A549 (cell line): ENCODE data around the gene TMEM86B. TPM values are rescaled to one million over a fixed set of nuclear protein-coding genes. Genes with fewer than 3 reads are reported as not detected.
A peak's percentile ranks its signal among the peaks of the same experiment; 100 is the strongest.

Source experiments
- ATAC-seq, 2 experiments: fragments of 200-7000 bp in 1 of 2; fragments of >200 bp in 1 of 2; cut with Nextera tagmentation in 1 of 2; cut with Tn5 transposase in 1 of 2; 3 replicates each; pipeline versions ENCODE4 v1.8.0 to v1.9.1; 2018 to 2020; ENCODE audit warnings: mild to moderate bottlenecking in 1 of 2, moderate library complexity in 1 of 2
- CTCF ChIA-PET: fragments of 300-600 bp; sonication (Branson Sonifier 250); formaldehyde crosslinking; extraction: SDS; loops from one replicate; lab custom pipeline; 2021; ENCODE audit warnings: antibody characterized with exemption, inconsistent platforms; lab: Yijun Ruan, JAX
- POLR2A ChIA-PET: fragments of 350-600 bp; formaldehyde crosslinking; extraction: SDS; loops from one replicate; lab custom pipeline; 2021; ENCODE audit warnings: antibody characterized with exemption, inconsistent platforms; lab: Yijun Ruan, JAX
- DNase-seq, 2 experiments: peaks; one replicate each; pipeline versions ENCODE4 v3.0.0 to v3.0.0-alpha.2; 2011 to 2016; ENCODE audit warnings: low read depth in 1 of 2, low spot score in 1 of 2
- FAIRE-seq: peaks from 2 replicates; lab custom pipeline; 2011; peaks lifted over from hg19 to GRCh38; lab: Jason Lieb, UNC
- H3K27ac ChIP-seq, 2 experiments: fragments of >200 bp; sonication (Bioruptor Twin); formaldehyde crosslinking; 3 replicates each; pipeline ENCODE4 v1.5.1; 2016 to 2017
- H3K4me1 ChIP-seq: fragments of >200 bp; sonication (Bioruptor Twin); formaldehyde crosslinking; 3 replicates; pipeline ENCODE4 v1.6.1; 2016
- H3K4me2 ChIP-seq: fragments of >200 bp; sonication (Bioruptor Twin); formaldehyde crosslinking; 3 replicates; pipeline ENCODE4 v1.6.1; 2016
- H3K4me3 ChIP-seq: fragments of >200 bp; sonication (Bioruptor Twin); formaldehyde crosslinking; 3 replicates; pipeline ENCODE4 v1.5.1; 2016
- H3K9me3 ChIP-seq: fragments of >200 bp; sonication (Bioruptor Twin); formaldehyde crosslinking; 3 replicates; pipeline ENCODE4 v1.6.1; 2016
- ATOH8 ChIP-seq: fragments of 250-450 bp; sonication (Bioruptor Pico); IDR thresholded peaks from 2 replicates; pipeline ENCODE4 v1.5.0; 2020; ENCODE audit warnings: low read depth, mild to moderate bottlenecking, moderate library complexity
- BCL3 ChIP-seq: fragments of >200 bp; sonication (Bioruptor Twin); formaldehyde crosslinking; IDR thresholded peaks from 3 replicates; pipeline ENCODE4 v1.6.1; 2016
- CHD4 ChIP-seq: fragments of 200-600 bp; sonication (generic); IDR thresholded peaks from 2 replicates; pipeline ENCODE4 v1.6.1; 2016; ENCODE audit warnings: antibody characterized with exemption, mild to moderate bottlenecking, borderline replicate concordance
- EHF ChIP-seq: fragments of 250-450 bp; sonication (Bioruptor Pico); IDR thresholded peaks from 2 replicates; pipeline ENCODE4 v1.5.0; 2020; ENCODE audit warnings: mild to moderate bottlenecking
- FOSB ChIP-seq: fragments of 250-450 bp; sonication (Bioruptor Pico); IDR thresholded peaks from 2 replicates; pipeline ENCODE4 v1.5.0; 2020; ENCODE audit warnings: mild to moderate bottlenecking, moderate library complexity
- HOXA7 ChIP-seq: fragments of 250-450 bp; sonication (Bioruptor Pico); IDR thresholded peaks from 2 replicates; pipeline ENCODE4 v1.5.0; 2020; ENCODE audit warnings: mild to moderate bottlenecking, moderate library complexity
- JUN ChIP-seq, 2 experiments: fragments of >200 bp; sonication (Bioruptor Twin); formaldehyde crosslinking; IDR thresholded peaks; 2 replicates in 1 of 2; 3 replicates in 1 of 2; pipeline ENCODE4 v1.6.1; 2016 to 2017
- NFE2L2 ChIP-seq: fragments of 150-350 bp; conservative IDR thresholded peaks from 2 replicates; pipeline ENCODE4 v1.6.1; 2014; ENCODE audit warnings: low read length
- PHF8 ChIP-seq: fragments of 200-600 bp; sonication (generic); IDR thresholded peaks from 2 replicates; pipeline ENCODE4 v1.6.1; 2016; ENCODE audit warnings: low read depth, mild to moderate bottlenecking, antibody characterized with exemption, moderate library complexity, borderline replicate concordance
- REST ChIP-seq: fragments of 200-600 bp; sonication (generic); IDR thresholded peaks from 2 replicates; pipeline ENCODE4 v1.6.1; 2016; ENCODE audit warnings: antibody characterized with exemption, mild to moderate bottlenecking, moderate library complexity
- SREBF2 ChIP-seq: fragments of 450-650 bp; IDR thresholded peaks from 2 replicates; pipeline ENCODE4 v1.6.1; 2014; ENCODE audit warnings: mild to moderate bottlenecking, moderate library complexity
- TP53 ChIP-seq: fragments of 250-450 bp; sonication (Bioruptor Pico); IDR thresholded peaks from 2 replicates; pipeline ENCODE4 v1.5.0; 2021; ENCODE audit warnings: mild to moderate bottlenecking, moderate library complexity
- USF2 ChIP-seq: fragments of 450-650 bp; IDR thresholded peaks from 2 replicates; pipeline ENCODE4 v1.6.1; 2014; ENCODE audit warnings: antibody characterized with exemption
- ZC3H11A ChIP-seq: fragments of 450-650 bp; IDR thresholded peaks from 2 replicates; pipeline ENCODE4 v1.6.1; 2014; ENCODE audit warnings: antibody characterized with exemption, mild to moderate bottlenecking
- WGBS: methylation state at CpG from one replicate; pipeline ENCODE4 v1.1.6; 2017; ENCODE audit errors: missing lambda C conversion rate; 5-methylcytosine and 5-hydroxymethylcytosine counted together
- polyA plus RNA-seq, 4 experiments: library from polyadenylated mRNA; depleted of rRNA in 3 of 4; stranded (reverse); fragments of >200 nt; fragmentation: RNase III in 1 of 4; extraction: RNeasy Plus Mini Kit Qiagen cat#74134 plus additional on column Dnase treatment in 1 of 4; gene quantifications; 2 replicates in 3 of 4; 3 replicates in 1 of 4; pipeline ENCODE4 v1.2.3, GENCODE V29; 2011 to 2017

Gene TMEM86B
- polyA plus RNA-seq, 2 of the 4 experiments (the other 2 are of a cell fraction) = 1.6 to 3.4 TPM

- DNase-seq = no peak
- Histone ChIP-seq H3K9me3 (peaks cover 4% of the 10 kb centered on the region; the same call in 2 of the 3 replicates), H3K4me3 (no peak overlapping the region)
- TF ChIP-seq USF2 (peak; percentile 10; the same call in 1 of the 2 replicates), CHD4 (no peak)
- TF ChIP-seq, all 56 proteins: peak for 1
- ATAC-seq (no peak), FAIRE-seq (no peak)
- Histone ChIP-seq H3K27ac (no peak overlapping the region), H3K4me2 (no peak overlapping the region), H3K4me1 (peaks cover 17% of the 10 kb centered on the region)
- ChIA-PET CTCF (interaction anchor here (0.7 to 4.8 kb wide), 13 partner anchors 8 to 242 kb away, joined by 3 to 44 read pairs (median 6); partner anchors contain the start of gene TMEM238), POLR2A (interaction anchor here (1.9 kb wide), 1 partner anchor 45 kb away, joined by 7 read pairs; no protein-coding TSS in a partner anchor)
- WGBS = 88% methylated on average over 13 of the region's 13 CpGs
Measured at GRCh38 chr19:55261671-55262126, 33.1 kb upstream of the TMEM86B start.

- no peak for FAIRE-seq
- H3K27ac ChIP-seq = peak overlapping the region; percentile 87 to 93
Measured at GRCh38 chr19:55259540-55260210, 31.1 kb upstream of the TMEM86B start.

More at GRCh38 chr19:55259540-55260210, 31.1 kb upstream of the TMEM86B start:
- H3K4me1 ChIP-seq = peaks cover 36% of the 10 kb centered on the region
- no peaks in the 10 kb centered on the region for H3K9me3 ChIP-seq
- 55% methylated on average over 29 of the region's 29 CpGs for WGBS
- ChIA-PET CTCF (interaction anchor here (0.5 to 4.8 kb wide), 19 partner anchors 9 to 208 kb away, joined by 3 to 44 read pairs (median 5); partner anchors contain the start of genes DNAAF3, KMT5C and TMEM238), POLR2A (interaction anchor here (0.7 to 1.8 kb wide), 24 partner anchors 11 to 345 kb away, joined by 3 to 52 read pairs (median 5); partner anchors contain the start of genes FIZ1, HSPBP1, KMT5C and SYT5)
- H3K4me3 ChIP-seq = peak overlapping the region; percentile 39
- DNase-seq (no peak), ATAC-seq (no peak)
- TF ChIP-seq REST = 0 out of 2 replicates have a peak, but pooled peaks have one; percentile 18
- TF ChIP-seq HOXA7 (CRISPR knock-in tag) = 0 out of 2 replicates have a peak, but pooled peaks have one; percentile 2
- TF ChIP-seq NFE2L2 = no peak
- no peak for TF ChIP-seq ATOH8 (CRISPR knock-in tag)
- 0 out of 2 replicates have a peak, but pooled peaks have one; percentile 45 for TF ChIP-seq FOSB (CRISPR knock-in tag)
- peak; percentile 13; the same call in 1 of the 2 replicates for TF ChIP-seq TP53 (CRISPR knock-in tag)
- peak; percentile 12; the same call in 1 of the 3 replicates for TF ChIP-seq BCL3
- 0 out of 2 replicates have a peak, but pooled peaks have one; percentile 63 for TF ChIP-seq EHF (CRISPR knock-in tag)
- peak in 1 of 2 experiments; percentile 8; a peak in 2 of 5 replicates for TF ChIP-seq JUN (IDR thresholded peaks at IDR 0.05)
- no peak for TF ChIP-seq SREBF2
- peak; percentile 73; the same call in 1 of the 2 replicates for TF ChIP-seq PHF8
- no peak for TF ChIP-seq ZC3H11A
- peak overlapping the region; percentile 76 for H3K4me2 ChIP-seq
